ENCODE data around the gene IL36A. TPM values are rescaled to one million over a fixed set of nuclear protein-coding genes. Genes with fewer than 3 reads are reported as not detected.

The IL36A gene
- total RNA-seq, 2 experiments from 2014 or later = not detected

DNA sequence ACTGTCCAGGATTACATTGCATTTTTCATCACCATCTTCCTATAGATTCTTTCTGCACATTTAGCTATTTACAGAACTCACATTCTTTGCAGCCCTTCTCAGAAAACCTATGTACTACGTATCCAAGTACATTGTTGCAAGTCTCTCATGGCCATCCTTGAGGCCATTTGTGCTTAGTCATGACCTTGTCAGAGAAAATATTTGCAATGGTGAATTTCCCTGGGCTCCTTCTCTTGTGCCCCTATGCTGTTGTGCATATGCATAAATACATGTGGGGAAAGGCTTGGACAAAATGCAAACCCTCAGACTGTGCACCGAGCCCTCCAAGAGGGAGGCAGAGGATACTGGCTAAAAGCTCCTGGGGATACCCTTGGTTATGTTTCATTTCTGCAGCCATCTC, 19.5 kb downstream of the IL36A start:
- Histone ChIP-seq H3K9me3 (ENCODE audit: low read length) (no peaks in the 10 kb centered on the region), H3K27ac (ENCODE audit: low read depth, low read length, poor library complexity, severe bottlenecking) (no peak overlapping the region), H3K36me3 (ENCODE audit: insufficient read depth, low read length) (no peaks in the 10 kb centered on the region), H4K20me1 (ENCODE audit: insufficient read depth, low read length) (no peaks in the 10 kb centered on the region), H3K79me2 (ENCODE audit: insufficient read depth, low read depth, low read length) (no peaks in the 10 kb centered on the region), H3K4me1 (ENCODE audit: insufficient read depth, low read length, poor library complexity, severe bottlenecking) (no peaks in the 10 kb centered on the region), H3K4me2 (ENCODE audit: low read length) (no peak overlapping the region), H3K9me2 (ENCODE audit: insufficient read depth, low read length) (no peaks in the 10 kb centered on the region), H2AFZ (ENCODE audit: low read length) (no peak overlapping the region), H3K4me3 (ENCODE audit: low read depth, low read length, poor library complexity, severe bottlenecking) (no peak overlapping the region)
- intact Hi-C loops (cut with micrococcal nuclease; ENCODE audit: unreplicated experiment) = no loop called here
- ChIA-PET POLR2A (interaction anchor here (0.5 kb wide), 1 partner anchor 116 kb away, joined by 4 read pairs; no protein-coding TSS in a partner anchor), CTCF (ENCODE audit: unreplicated experiment) (no interaction called here)
- TF ChIP-seq EZH2phosphoT487 (IDR thresholded peaks at IDR 0.05; ENCODE audit: borderline replicate concordance, low read depth, low read length) (no peak), CTCF (conservative IDR thresholded peaks at IDR 0.05; ENCODE audit: low read length) (no peak)
- BruUV-seq (replicated peaks) = no TSS peak
- DNase-seq (ENCODE audit: low spot score) = no peak

GRCh38 chr2:113025737-113026136, 20.5 kb downstream of the IL36A start:
- Histone ChIP-seq H3K4me3 (ENCODE audit: low read depth, low read length, poor library complexity, severe bottlenecking) (no peak overlapping the region), H3K4me2 (ENCODE audit: low read length) (no peak overlapping the region), H3K27ac (ENCODE audit: low read depth, low read length, poor library complexity, severe bottlenecking) (no peak overlapping the region), H4K20me1 (ENCODE audit: insufficient read depth, low read length) (no peaks in the 10 kb centered on the region), H3K9me3 (ENCODE audit: low read length) (no peaks in the 10 kb centered on the region), H3K79me2 (ENCODE audit: insufficient read depth, low read depth, low read length) (no peaks in the 10 kb centered on the region), H3K9me2 (ENCODE audit: insufficient read depth, low read length) (no peaks in the 10 kb centered on the region), H3K36me3 (ENCODE audit: insufficient read depth, low read length) (no peaks in the 10 kb centered on the region), H3K4me1 (ENCODE audit: insufficient read depth, low read length, poor library complexity, severe bottlenecking) (no peaks in the 10 kb centered on the region), H2AFZ (ENCODE audit: low read length) (no peak overlapping the region)
- POLR2A ChIA-PET = no interaction called here
- BruUV-seq (replicated peaks) = no TSS peak
- intact Hi-C loops (cut with micrococcal nuclease; ENCODE audit: unreplicated experiment) = no loop called here
- TF ChIP-seq CTCF (conservative IDR thresholded peaks at IDR 0.05; ENCODE audit: low read length) (no peak), EZH2phosphoT487 (IDR thresholded peaks at IDR 0.05; ENCODE audit: borderline replicate concordance, low read depth, low read length) (no peak)
- CTCF ChIA-PET (ENCODE audit: unreplicated experiment) = no interaction called here
- no peak for DNase-seq (ENCODE audit: low spot score)

- TF ChIP-seq EZH2phosphoT487 (IDR thresholded peaks at IDR 0.05; ENCODE audit: borderline replicate concordance, low read depth, low read length) = no peak
- TF ChIP-seq CTCF (conservative IDR thresholded peaks at IDR 0.05; ENCODE audit: low read length) = no peak
- ChIA-PET CTCF (ENCODE audit: unreplicated experiment) (no interaction called here), POLR2A (no interaction called here)
- intact Hi-C loops (cut with micrococcal nuclease; ENCODE audit: unreplicated experiment) = no loop called here
- no peak overlapping the region for H3K27ac ChIP-seq (ENCODE audit: low read depth, low read length, poor library complexity, severe bottlenecking)
- no TSS peak for BruUV-seq (replicated peaks)
- H3K4me1 ChIP-seq (ENCODE audit: insufficient read depth, low read length, poor library complexity, severe bottlenecking) = no peaks in the 10 kb centered on the region
- H3K4me2 ChIP-seq (ENCODE audit: low read length) = no peak overlapping the region
- DNase-seq (ENCODE audit: low spot score) = no peak
- H3K79me2 ChIP-seq (ENCODE audit: insufficient read depth, low read depth, low read length) = no peaks in the 10 kb centered on the region
- H3K9me2 ChIP-seq (ENCODE audit: insufficient read depth, low read length) = no peaks in the 10 kb centered on the region
- no peaks in the 10 kb centered on the region for H4K20me1 ChIP-seq (ENCODE audit: insufficient read depth, low read length)
- no peak overlapping the region for H3K4me3 ChIP-seq (ENCODE audit: low read depth, low read length, poor library complexity, severe bottlenecking)
- H3K9me3 ChIP-seq (ENCODE audit: low read length) = no peaks in the 10 kb centered on the region
- H3K36me3 ChIP-seq (ENCODE audit: insufficient read depth, low read length) = no peaks in the 10 kb centered on the region
- no peak overlapping the region for H2AFZ ChIP-seq (ENCODE audit: low read length)
These were observed 22.4 kb downstream of the IL36A start for GRCh38 chr2:113027691-113028090.
